K562 (cell line): Measurements from ENCODE around the gene LIPM. TPM values are rescaled to one million over a fixed set of nuclear protein-coding genes. Genes with fewer than 3 reads are reported as not detected.

ENCODE experiments used
- ATAC-seq: fragments of 200-7000 bp; cut with Tn5 transposase; 3 replicates; pipeline ENCODE4 v1.9.1; 2020; ENCODE audit warnings: moderate library complexity
- BruUV-seq: library from RNA; stranded (reverse); fragments of 400-500 nt; replicated peaks from 2 replicates; lab custom pipeline; 2021; lab: Mats Ljungman, UMichigan
- CTCF ChIA-PET: fragments of 300-600 bp; formaldehyde crosslinking; extraction: SDS; loops from one replicate; lab custom pipeline; 2021; ENCODE audit warnings: low intra/inter-chr PET ratio; lab: Yijun Ruan, JAX
- POLR2A ChIA-PET: fragments of 300-600, 350-650 bp; sonication (Branson Sonifier 250); formaldehyde crosslinking; extraction: SDS; loops from one replicate; lab custom pipeline; 2021; ENCODE audit warnings: antibody characterized with exemption, inconsistent platforms; lab: Yijun Ruan, JAX
- DNase-seq, 4 experiments: peaks; one replicate each; pipeline versions ENCODE4 v3.0.0 to v3.0.0-alpha.2; 2011 to 2018; ENCODE audit warnings: low spot score in 3 of 4, mixed read lengths in 3 of 4; ENCODE audit errors: extremely low read depth in 1 of 4
- FAIRE-seq: peaks from 2 replicates; lab custom pipeline; 2011; peaks lifted over from hg19 to GRCh38; lab: Jason Lieb, UNC
- H2AFZ ChIP-seq: 2 replicates; pipeline ENCODE4 v1.6.0; 2011; ENCODE audit warnings: low read depth, low read length, control low read depth, inconsistent platforms
- H3K27ac ChIP-seq: fragments of 200-600 bp; 3 replicates; pipeline ENCODE4 v1.8.0; 2011; ENCODE audit warnings: low read depth, mild to moderate bottlenecking, control low read depth, inconsistent platforms, low read length, moderate library complexity, mixed read lengths; ENCODE audit errors: extremely low read depth
- H3K27me3 ChIP-seq, 2 experiments: fragments of 300-600 bp in 1 of 2; 2 replicates in 1 of 2; 3 replicates in 1 of 2; pipeline versions ENCODE4 v1.6.0 to v1.8.0; 2011; ENCODE audit warnings: inconsistent platforms in 2 of 2, low read length in 2 of 2, mild to moderate bottlenecking in 1 of 2, mixed read lengths in 1 of 2, moderate library complexity in 1 of 2; ENCODE audit not compliant: control insufficient read depth in 2 of 2, insufficient read depth in 2 of 2
- H3K36me3 ChIP-seq: fragments of 300-600 bp; 3 replicates; pipeline ENCODE4 v1.8.0; 2011; ENCODE audit warnings: mild to moderate bottlenecking, low read length, inconsistent platforms; ENCODE audit not compliant: control insufficient read depth, insufficient read depth
- H3K4me1 ChIP-seq, 2 experiments: fragments of 200-600 bp in 1 of 2; replicated peaks in 1 of 2; 2 replicates in 1 of 2; 3 replicates in 1 of 2; pipeline versions ENCODE4 v1.5.1 to v1.8.0; 2011; ENCODE audit warnings: inconsistent platforms in 2 of 2, low read length in 2 of 2, mild to moderate bottlenecking in 1 of 2, mixed read lengths in 1 of 2, moderate library complexity in 1 of 2; ENCODE audit not compliant: control insufficient read depth in 2 of 2, insufficient read depth in 2 of 2
- H3K4me2 ChIP-seq: 2 replicates; pipeline ENCODE4 v1.6.1; 2011; ENCODE audit warnings: low read length, control low read depth, inconsistent platforms, mixed read lengths; ENCODE audit not compliant: insufficient read depth
- H3K4me3 ChIP-seq: fragments of 200-600 bp; sonication (generic), shearing (Covaris generic); 2 replicates; pipeline ENCODE4 v1.5.1; 2016; ENCODE audit warnings: control low read depth, inconsistent platforms
- H3K79me2 ChIP-seq: fragments of 200-600 bp; 3 replicates; pipeline ENCODE4 v1.8.0; 2011; ENCODE audit warnings: low read length, inconsistent platforms; ENCODE audit not compliant: control insufficient read depth, insufficient read depth
- H3K9ac ChIP-seq, 2 experiments: 2 replicates each; pipeline versions ENCODE4 v1.6.0 to v1.6.1; 2011; ENCODE audit warnings: low read depth in 2 of 2, low read length in 2 of 2, control low read depth in 1 of 2, inconsistent platforms in 1 of 2, mild to moderate bottlenecking in 1 of 2, mixed read lengths in 1 of 2; ENCODE audit not compliant: insufficient read depth in 1 of 2
- H3K9me1 ChIP-seq: one replicate; pipeline ENCODE4 v1.6.0; 2011; ENCODE audit warnings: inconsistent platforms, mild to moderate bottlenecking, low read length, moderate library complexity; ENCODE audit not compliant: control insufficient read depth, insufficient read depth
- H3K9me3 ChIP-seq: replicated peaks from 2 replicates; pipeline ENCODE4 v1.5.1; 2011; ENCODE audit warnings: low read depth, low read length, inconsistent platforms; ENCODE audit not compliant: control insufficient read depth, insufficient read depth
- H4K20me1 ChIP-seq: replicated peaks from 2 replicates; pipeline ENCODE4 v1.6.1; 2011; ENCODE audit warnings: low read length, inconsistent platforms, mixed read lengths; ENCODE audit not compliant: control insufficient read depth, insufficient read depth
- BRD4 ChIP-seq: fragments of 200-600 bp; sonication (generic); IDR thresholded peaks from 2 replicates; pipeline ENCODE4 v1.6.1; 2017; ENCODE audit warnings: inconsistent platforms
- FOS ChIP-seq: IDR thresholded peaks from 3 replicates; pipeline ENCODE4 v1.6.1; 2011; ENCODE audit not compliant: insufficient read length; ENCODE audit errors: extremely low read depth
- HSF4 ChIP-seq: fragments of 250-450 bp; sonication (Bioruptor Pico); IDR thresholded peaks from 2 replicates; pipeline ENCODE4 v2.1.2; 2022; ENCODE audit warnings: mild to moderate bottlenecking, moderate library complexity, borderline replicate concordance
- MAZ ChIP-seq, 2 experiments: fragments of 450-650 bp in 1 of 2; sonication (generic) in 1 of 2; formaldehyde crosslinking; IDR thresholded peaks in 1 of 2; conservative IDR thresholded peaks in 1 of 2; 2 replicates each; pipeline versions ENCODE4 v1.4.0 to v1.5.0; 2020; ENCODE audit warnings: mild to moderate bottlenecking in 1 of 2, missing genetic modification reagents in 1 of 2
- MEF2D ChIP-seq: conservative IDR thresholded peaks from 2 replicates; pipeline ENCODE4 v1.6.1; 2016; ENCODE audit warnings: low read depth, missing genetic modification characterization, missing compliant biosample characterization
- NR2C2 ChIP-seq, 2 experiments: fragments of 200-800 bp in 1 of 2; sonication (Bioruptor generic) in 1 of 2; sonication (generic) in 1 of 2; formaldehyde crosslinking in 1 of 2; IDR thresholded peaks; 2 replicates each; pipeline versions ENCODE4 v1.6.1 to v1.8.0; 2016 to 2022; ENCODE audit warnings: mild to moderate bottlenecking in 1 of 2, missing compliant biosample characterization in 1 of 2, missing genetic modification characterization in 1 of 2, missing genetic modification reagents in 1 of 2
- POLR2AphosphoS2 ChIP-seq: IDR thresholded peaks from 2 replicates; pipeline ENCODE4 v1.6.1; 2012; ENCODE audit warnings: low read length, improper control_type of control experiment
- PPARD ChIP-seq: fragments of 250-450 bp; sonication (Bioruptor Pico); IDR thresholded peaks from 2 replicates; pipeline ENCODE4 v1.8.0; 2022; ENCODE audit warnings: inconsistent platforms, mild to moderate bottlenecking, moderate library complexity
- PYGO2 ChIP-seq: fragments of 450-650 bp; IDR thresholded peaks from 2 replicates; pipeline ENCODE4 v1.6.1; 2016; ENCODE audit warnings: mild to moderate bottlenecking, missing genetic modification characterization, moderate library complexity, missing compliant biosample characterization
- SLC30A9 ChIP-seq: fragments of 250-450 bp; sonication (Bioruptor Pico); IDR thresholded peaks from 2 replicates; pipeline ENCODE4 v1.8.0; 2022; ENCODE audit warnings: mild to moderate bottlenecking, moderate library complexity
- STAT5A ChIP-seq: IDR thresholded peaks from 2 replicates; pipeline ENCODE4 v1.6.1; 2012; ENCODE audit warnings: low read length, inconsistent platforms, borderline replicate concordance
- TAF7 ChIP-seq: fragments of 450-650 bp; IDR thresholded peaks from 2 replicates; pipeline ENCODE4 v1.6.1; 2016; ENCODE audit warnings: missing genetic modification characterization, missing compliant biosample characterization
- TRIM28 ChIP-seq: fragments of 450-650 bp; IDR thresholded peaks from 2 replicates; pipeline ENCODE4 v1.6.1; 2017
- ZNF408 ChIP-seq: fragments of 250-450 bp; sonication (Bioruptor Pico); IDR thresholded peaks from 2 replicates; pipeline ENCODE4 v1.4.0; 2020; ENCODE audit warnings: low read depth, mild to moderate bottlenecking, moderate library complexity
- WGBS: fragments of 100-300 bp; shearing (Covaris generic); methylation state at CpG from one replicate; pipeline ENCODE4 v1.1.6; 2016; ENCODE audit warnings: low coverage, mixed read lengths; ENCODE audit not compliant: insufficient coverage; ENCODE audit errors: missing lambda C conversion rate; 5-methylcytosine and 5-hydroxymethylcytosine counted together
- in situ Hi-C: fragments of 300-500 bp; cut with MboI; formaldehyde crosslinking; loops from 4 replicates; pipeline ENCODE4 v1.15.0; 2018; ENCODE audit warnings: inconsistent platforms, mixed read lengths
- intact Hi-C: fragments of 100-400 bp; cut with micrococcal nuclease; formaldehyde crosslinking; loops from 2 replicates; pipeline ENCODE4 v1.14.2; 2022
- polyA plus RNA-seq, 8 experiments: library from polyadenylated mRNA; depleted of rRNA in 4 of 8; stranded (reverse) in 5 of 8; unstranded in 3 of 8; fragments of >200 nt; fragmentation: Nextera tagmentation in 2 of 8; fragmentation: Illumina TruSeq in 1 of 8; extraction: Ambion mirVana in 2 of 8; extraction: Trizol in 1 of 8; gene quantifications; 2 replicates each; pipeline versions ENCODE4 v1.2.1 to v1.2.3, GENCODE V29; 2011 to 2014; ENCODE audit warnings: inconsistent platforms in 1 of 8, missing spikeins in 1 of 8
- total RNA-seq, 7 experiments: library from RNA; depleted of rRNA in 6 of 7; stranded (reverse); fragments of >200 nt in 6 of 7; fragmentation: Illumina TruSeq in 2 of 7; extraction: Trizol in 2 of 7; gene quantifications; 2 replicates each; pipeline versions ENCODE4 v1.2.1 to v1.2.3, GENCODE V29; 2011 to 2021; ENCODE audit warnings: low replicate concordance in 1 of 7
- TF ChIP-seq, protein P1 (sequence below): fragments of 450-650 bp; IDR thresholded peaks from 2 replicates; pipeline ENCODE4 v1.6.1; 2016; ENCODE audit warnings: antibody characterized with exemption

Gene LIPM
- total and polyA plus RNA-seq, 9 of the 15 experiments (the other 6 are each of a cell fraction or from before 2014, with no cell fraction given), result not detected

DNA sequence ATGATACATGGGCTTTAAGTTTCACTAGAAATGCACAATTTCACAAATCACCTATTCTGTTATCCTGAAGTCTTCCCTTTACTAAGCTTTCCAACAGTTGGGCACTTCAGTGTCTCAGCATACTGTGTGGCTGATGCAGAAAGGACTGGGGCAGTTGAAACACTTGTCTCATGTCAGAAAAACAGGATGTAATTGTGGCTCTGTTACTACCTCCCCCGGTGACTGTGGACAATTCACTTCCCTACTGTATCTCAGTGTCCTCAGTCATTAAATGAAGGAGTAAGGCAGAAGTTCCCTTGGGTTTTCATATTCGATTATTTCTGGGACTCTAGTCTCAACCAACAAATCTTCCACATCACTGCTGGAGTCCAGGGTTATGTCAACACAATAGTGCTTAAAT lies 31.2 kb downstream of the LIPM start:
- H3K9ac ChIP-seq, result no peak overlapping the region
- H3K9me3 ChIP-seq, result no peaks in the 10 kb centered on the region
- no peak overlapping the region for H2AFZ ChIP-seq
- H3K4me2 ChIP-seq, result no peak overlapping the region
- intact Hi-C loops, result loop anchor here (10.0 kb wide), 1 partner anchor 151 kb away; no protein-coding TSS in a partner anchor
- ATAC-seq (no peak), FAIRE-seq (no peak), DNase-seq (no peak)
- ChIA-PET CTCF (no interaction called here), POLR2A (no interaction called here)
- H4K20me1 ChIP-seq, result no peaks in the 10 kb centered on the region
- H3K27me3 ChIP-seq, result no peaks in the 10 kb centered on the region
- no peaks in the 10 kb centered on the region for H3K79me2 ChIP-seq
- BruUV-seq, result no TSS peak
- in situ Hi-C loops, result no loop called here
- H3K4me3 ChIP-seq, result no peak overlapping the region
- no peaks in the 10 kb centered on the region for H3K36me3 ChIP-seq
- TF ChIP-seq MAZ (CRISPR knock-in tag; conservative IDR thresholded peaks at IDR 0.05 in 1 of 2, IDR thresholded peaks at IDR 0.05 in 1 of 2), result no peak
- no peak for TF ChIP-seq TRIM28
- no peak for TF ChIP-seq SLC30A9
- TF ChIP-seq FOS, result no peak
- TF ChIP-seq PPARD (CRISPR knock-in tag), result no peak
- TF ChIP-seq BRD4, result no peak
- TF ChIP-seq PYGO2 (tag), result no peak
- no peak for TF ChIP-seq NR2C2 (CRISPR knock-in tag; IDR thresholded peaks at IDR 0.05)
- TF ChIP-seq NR2C2 (tag; IDR thresholded peaks at IDR 0.05), result no peak
- TF ChIP-seq, protein P1, sequence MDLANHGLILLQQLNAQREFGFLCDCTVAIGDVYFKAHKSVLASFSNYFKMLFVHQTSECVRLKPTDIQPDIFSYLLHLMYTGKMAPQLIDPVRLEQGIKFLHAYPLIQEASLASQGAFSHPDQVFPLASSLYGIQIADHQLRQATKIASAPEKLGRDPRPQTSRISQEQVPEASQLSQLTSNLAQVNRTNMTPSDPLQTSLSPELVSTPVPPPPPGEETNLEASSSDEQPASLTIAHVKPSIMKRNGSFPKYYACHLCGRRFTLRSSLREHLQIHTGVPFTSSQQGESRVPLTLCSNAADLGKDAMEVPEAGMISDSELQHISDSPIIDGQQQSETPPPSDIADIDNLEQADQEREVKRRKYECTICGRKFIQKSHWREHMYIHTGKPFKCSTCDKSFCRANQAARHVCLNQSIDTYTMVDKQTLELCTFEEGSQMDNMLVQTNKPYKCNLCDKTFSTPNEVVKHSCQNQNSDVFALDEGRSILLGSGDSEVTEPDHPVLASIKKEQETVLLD, result no peak
- no peak for TF ChIP-seq ZNF408 (CRISPR knock-in tag)
- TF ChIP-seq MEF2D (tag), result no peak
- no peak for TF ChIP-seq STAT5A
- TF ChIP-seq HSF4 (CRISPR knock-in tag), result no peak
- TF ChIP-seq POLR2AphosphoS2, result no peak
- no peak for TF ChIP-seq TAF7 (tag)
- 0% methylated on average over 2 of the region's 2 CpGs for WGBS
- no peak overlapping the region for H3K27ac ChIP-seq
- no peaks in the 10 kb centered on the region for H3K4me1 ChIP-seq
- no peaks in the 10 kb centered on the region for H3K9me1 ChIP-seq
